Keratinocyte (primary cell): ENCODE measurements around the gene OR8B4.

ENCODE experiments used
- EZH2 ChIP-seq: IDR thresholded peaks from one replicate; pipeline ENCODE4 v1.6.1; 2012; ENCODE audit warnings: inconsistent platforms, mild to moderate bottlenecking, low read length, moderate library complexity
- TF ChIP-seq, protein P1 (sequence below), 3 experiments: IDR thresholded peaks in 1 of 3; conservative IDR thresholded peaks in 1 of 3; optimal IDR thresholded peaks in 1 of 3; 2 replicates in 2 of 3; 3 replicates in 1 of 3; pipeline versions ENCODE3 to v1.5.1; 2011; ENCODE audit warnings: low read length in 3 of 3, mild to moderate bottlenecking in 3 of 3, moderate library complexity in 2 of 3, control low read depth in 1 of 3, inconsistent platforms in 1 of 3; ENCODE audit not compliant: insufficient read depth in 2 of 3; ENCODE audit errors: extremely low read depth in 1 of 3

DNA sequence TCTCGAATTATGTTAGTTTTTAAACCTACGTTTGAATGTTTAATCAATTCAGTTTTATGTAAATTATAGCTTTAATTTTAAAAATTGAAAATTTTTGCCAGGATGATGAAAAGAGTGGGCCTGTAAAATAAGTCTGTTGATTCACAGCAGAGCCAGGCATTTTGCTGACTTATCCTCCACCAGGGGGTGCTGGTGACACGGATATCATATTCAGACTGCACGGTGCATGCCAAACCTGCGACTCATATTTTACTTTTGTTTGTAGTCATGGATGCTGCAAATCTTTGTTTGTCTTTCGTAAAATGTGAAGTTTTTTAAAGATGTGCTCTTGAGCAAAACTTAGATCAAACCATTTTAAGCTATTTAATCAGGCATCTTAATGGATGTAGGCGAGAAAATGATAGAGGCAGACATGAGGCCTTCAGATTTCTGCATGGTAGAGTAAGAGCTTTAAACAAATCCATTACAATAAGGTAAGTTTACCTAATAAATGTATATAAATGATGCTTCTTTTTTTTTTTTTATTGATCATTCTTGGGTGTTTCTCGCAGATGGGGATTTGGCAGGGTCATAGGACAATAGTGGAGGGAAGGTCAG, 22.2 kb downstream of the OR8B4 start:
- TF ChIP-seq, protein P1, sequence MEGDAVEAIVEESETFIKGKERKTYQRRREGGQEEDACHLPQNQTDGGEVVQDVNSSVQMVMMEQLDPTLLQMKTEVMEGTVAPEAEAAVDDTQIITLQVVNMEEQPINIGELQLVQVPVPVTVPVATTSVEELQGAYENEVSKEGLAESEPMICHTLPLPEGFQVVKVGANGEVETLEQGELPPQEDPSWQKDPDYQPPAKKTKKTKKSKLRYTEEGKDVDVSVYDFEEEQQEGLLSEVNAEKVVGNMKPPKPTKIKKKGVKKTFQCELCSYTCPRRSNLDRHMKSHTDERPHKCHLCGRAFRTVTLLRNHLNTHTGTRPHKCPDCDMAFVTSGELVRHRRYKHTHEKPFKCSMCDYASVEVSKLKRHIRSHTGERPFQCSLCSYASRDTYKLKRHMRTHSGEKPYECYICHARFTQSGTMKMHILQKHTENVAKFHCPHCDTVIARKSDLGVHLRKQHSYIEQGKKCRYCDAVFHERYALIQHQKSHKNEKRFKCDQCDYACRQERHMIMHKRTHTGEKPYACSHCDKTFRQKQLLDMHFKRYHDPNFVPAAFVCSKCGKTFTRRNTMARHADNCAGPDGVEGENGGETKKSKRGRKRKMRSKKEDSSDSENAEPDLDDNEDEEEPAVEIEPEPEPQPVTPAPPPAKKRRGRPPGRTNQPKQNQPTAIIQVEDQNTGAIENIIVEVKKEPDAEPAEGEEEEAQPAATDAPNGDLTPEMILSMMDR (optimal IDR thresholded peaks at IDR 0.05 in 1 of 3, IDR thresholded peaks at IDR 0.05 in 1 of 3, conservative IDR thresholded peaks at IDR 0.05 in 1 of 3; ENCODE audit: extremely low read depth in 1 of 3, insufficient read depth in 2 of 3, low read length in 3 of 3), result peak; percentile 77 to 89 (median 83)
- no peak for TF ChIP-seq EZH2
